Gastrocnemius medialis (tissue), 4 donors: Measurements from ENCODE around the gene FGF14.

Experiments
- CTCF ChIP-seq, 5 experiments: fragments of 450-650 bp in 3 of 5; fragments of 200-600 bp in 2 of 5; sonication (generic) in 2 of 5; IDR thresholded peaks in 4 of 5; conservative IDR thresholded peaks in 1 of 5; 1 replicate in 4 of 5; 2 replicates in 1 of 5; pipeline ENCODE4 v1.5.1; 2016 to 2019; ENCODE audit warnings: antibody characterized with exemption in 5 of 5, mild to moderate bottlenecking in 3 of 5, moderate library complexity in 3 of 5
- POLR2A ChIP-seq, 2 donors: fragments of 450-650 bp; IDR thresholded peaks; one replicate each; pipeline ENCODE4 v1.6.1; 2017; ENCODE audit warnings: antibody characterized with exemption in 2 of 2, mild to moderate bottlenecking in 2 of 2, moderate library complexity in 2 of 2

GRCh38 chr13:101698400-101698799 is 703.4 kb downstream of the FGF14 start:
- no peak for TF ChIP-seq POLR2A (IDR thresholded peaks at IDR 0.05)
- TF ChIP-seq CTCF (IDR thresholded peaks at IDR 0.05 in 4 of 5, conservative IDR thresholded peaks at IDR 0.05 in 1 of 5): no peak
